H9 (cell line): Measurements from ENCODE around the gene BCO1. TPM values are rescaled to one million over a fixed set of nuclear protein-coding genes. Genes with fewer than 3 reads are reported as not detected.

ENCODE experiments used
- DNase-seq: peaks from one replicate; pipeline ENCODE4 v3.0.0-alpha.2; 2017
- H2AFZ ChIP-seq: one replicate; pipeline ENCODE4 v1.6.1; 2013; ENCODE audit warnings: mild to moderate bottlenecking, low read length, control low read depth, moderate library complexity
- H2AK5ac ChIP-seq: 2 replicates; pipeline ENCODE4 v1.6.1; 2013; ENCODE audit warnings: low read length, control low read depth, mixed read lengths; ENCODE audit not compliant: insufficient read length
- H2BK120ac ChIP-seq: one replicate; pipeline ENCODE4 v1.6.1; 2013; ENCODE audit warnings: low read depth, mild to moderate bottlenecking, low read length, control low read depth, inconsistent platforms; ENCODE audit not compliant: poor library complexity, severe bottlenecking
- H2BK12ac ChIP-seq: 2 replicates; pipeline ENCODE4 v1.6.1; 2013; ENCODE audit warnings: low read length, control low read depth, mixed read lengths, low read depth; ENCODE audit not compliant: insufficient read length
- H2BK15ac ChIP-seq: 2 replicates; pipeline ENCODE4 v1.6.1; 2013; ENCODE audit warnings: low read depth, low read length, control low read depth
- H2BK20ac ChIP-seq: one replicate; pipeline ENCODE4 v1.6.1; 2013; ENCODE audit warnings: low read depth, mild to moderate bottlenecking, low read length, control low read depth, inconsistent platforms; ENCODE audit not compliant: poor library complexity, severe bottlenecking
- H2BK5ac ChIP-seq: 2 replicates; pipeline ENCODE4 v1.6.1; 2013; ENCODE audit warnings: low read length, control low read depth, mixed read lengths; ENCODE audit not compliant: insufficient read length
- H3K14ac ChIP-seq: 2 replicates; pipeline ENCODE4 v1.6.1; 2013; ENCODE audit warnings: low read length, control low read depth; ENCODE audit not compliant: insufficient read depth
- H3K18ac ChIP-seq: 2 replicates; pipeline ENCODE4 v1.6.1; 2013; ENCODE audit warnings: low read depth, mild to moderate bottlenecking, mixed read lengths, low read length, control low read depth; ENCODE audit not compliant: insufficient read length
- H3K23ac ChIP-seq: 2 replicates; pipeline ENCODE4 v1.6.1; 2013; ENCODE audit warnings: low read length, control low read depth, mixed read lengths, low read depth; ENCODE audit not compliant: insufficient read length
- H3K23me2 ChIP-seq: 2 replicates; pipeline ENCODE4 v1.6.1; 2013; ENCODE audit warnings: low read depth, mild to moderate bottlenecking, mixed read lengths, low read length, control low read depth; ENCODE audit not compliant: insufficient read length, poor library complexity, severe bottlenecking
- H3K27ac ChIP-seq: 2 replicates; pipeline ENCODE4 v1.5.1; 2013; ENCODE audit warnings: low read length, control low read depth, mixed read lengths, low read depth; ENCODE audit not compliant: insufficient read length
- H3K27me3 ChIP-seq: 2 replicates; pipeline ENCODE4 v1.6.1; 2013; ENCODE audit warnings: low read length, control low read depth, inconsistent platforms; ENCODE audit not compliant: insufficient read depth
- H3K4ac ChIP-seq: 2 replicates; pipeline ENCODE4 v1.6.1; 2013; ENCODE audit warnings: low read depth, mild to moderate bottlenecking, control low read depth, inconsistent platforms, low read length, moderate library complexity
- H3K4me1 ChIP-seq: 2 replicates; pipeline ENCODE4 v1.6.1; 2013; ENCODE audit warnings: low read length, control low read depth, inconsistent platforms; ENCODE audit not compliant: insufficient read depth
- H3K4me2 ChIP-seq: 2 replicates; pipeline ENCODE4 v1.6.1; 2013; ENCODE audit warnings: low read length, control low read depth, mixed read lengths; ENCODE audit not compliant: insufficient read length, insufficient read depth
- H3K56ac ChIP-seq: 2 replicates; pipeline ENCODE4 v1.6.1; 2013; ENCODE audit warnings: low read depth, mild to moderate bottlenecking, mixed read lengths, low read length, control low read depth; ENCODE audit not compliant: insufficient read length
- H3K79me1 ChIP-seq: 2 replicates; pipeline ENCODE4 v1.6.1; 2013; ENCODE audit warnings: low read depth, mild to moderate bottlenecking, moderate library complexity, low read length, control low read depth, inconsistent platforms; ENCODE audit not compliant: insufficient read depth, poor library complexity, severe bottlenecking
- H3K79me2 ChIP-seq: 2 replicates; pipeline ENCODE4 v1.6.1; 2013; ENCODE audit warnings: low read length, control low read depth, inconsistent platforms; ENCODE audit not compliant: insufficient read depth
- H3K9ac ChIP-seq: 2 replicates; pipeline ENCODE4 v1.6.1; 2013; ENCODE audit warnings: low read length, control low read depth, mixed read lengths; ENCODE audit not compliant: insufficient read length; ENCODE audit errors: extremely low read depth
- H3K9me3 ChIP-seq: one replicate; pipeline ENCODE4 v1.6.1; 2013; ENCODE audit warnings: low read depth, low read length, inconsistent platforms; ENCODE audit not compliant: control insufficient read depth
- H3T11ph ChIP-seq: one replicate; pipeline ENCODE4 v1.6.1; 2013; ENCODE audit warnings: mild to moderate bottlenecking, low read length, control low read depth, inconsistent platforms
- H4K20me1 ChIP-seq: one replicate; pipeline ENCODE4 v1.6.1; 2013; ENCODE audit not compliant: control insufficient read depth, insufficient read length, insufficient read depth
- H4K5ac ChIP-seq: 2 replicates; pipeline ENCODE4 v1.6.1; 2013; ENCODE audit warnings: low read depth, mild to moderate bottlenecking, mixed read lengths, low read length, control low read depth; ENCODE audit not compliant: insufficient read length
- H4K8ac ChIP-seq: replicated peaks from 2 replicates; pipeline ENCODE4 v1.6.1; 2013; ENCODE audit warnings: low read length, control low read depth, mixed read lengths, low read depth; ENCODE audit not compliant: insufficient read length
- H4K91ac ChIP-seq: 2 replicates; pipeline ENCODE4 v1.6.1; 2013; ENCODE audit warnings: low read depth, mild to moderate bottlenecking, moderate library complexity, mixed read lengths, low read length, control low read depth; ENCODE audit not compliant: insufficient read length
- H3K27ac Mint-ChIP-seq, 3 experiments: 2 replicates in 2 of 3; 3 replicates in 1 of 3; pipeline ENCODE4 v1.8.0; 2020 to 2021; ENCODE audit warnings: mixed read lengths in 3 of 3, mild to moderate bottlenecking in 1 of 3, moderate library complexity in 1 of 3
- H3K27me3 Mint-ChIP-seq: 2 replicates; pipeline ENCODE4 v1.8.0; 2021; ENCODE audit warnings: low read depth, mild to moderate bottlenecking, moderate library complexity, mixed read lengths
- H3K36me3 Mint-ChIP-seq, 3 experiments: 2 replicates in 2 of 3; 3 replicates in 1 of 3; pipeline ENCODE4 v1.8.0; 2020 to 2021; ENCODE audit warnings: low read depth in 3 of 3, mixed read lengths in 3 of 3; ENCODE audit not compliant: insufficient read depth in 1 of 3
- H3K4me1 Mint-ChIP-seq, 2 experiments: 2 replicates each; pipeline ENCODE4 v1.8.0; 2020; ENCODE audit warnings: mixed read lengths in 2 of 2
- H3K4me3 Mint-ChIP-seq, 2 experiments: 2 replicates in 1 of 2; 3 replicates in 1 of 2; pipeline ENCODE4 v1.8.0; 2020 to 2021; ENCODE audit warnings: mild to moderate bottlenecking in 2 of 2, mixed read lengths in 2 of 2, moderate library complexity in 1 of 2
- H3K9me3 Mint-ChIP-seq, 2 experiments: 2 replicates in 1 of 2; 3 replicates in 1 of 2; pipeline ENCODE4 v1.8.0; 2020; ENCODE audit warnings: mild to moderate bottlenecking in 2 of 2, mixed read lengths in 2 of 2, moderate library complexity in 1 of 2
- CTCF ChIP-seq: fragments of 200-600 bp; sonication (generic); conservative IDR thresholded peaks from 3 replicates; pipeline ENCODE4 v1.8.0; 2021; ENCODE audit warnings: antibody characterized with exemption, mild to moderate bottlenecking
- WGBS: extraction: QIAGEN DNeasy Blood & Tissue Kit; methylation state at CpG from one replicate; pipeline ENCODE4 v1.1.7; 2013; ENCODE audit warnings: missing lambda C conversion rate, low lambda C conversion rate, mixed read lengths; ENCODE audit not compliant: insufficient read length; ENCODE audit errors: extremely low coverage; 5-methylcytosine and 5-hydroxymethylcytosine counted together
- total RNA-seq: library from RNA; stranded (reverse); gene quantifications from 2 replicates; pipeline ENCODE4 v1.2.1, GENCODE V29; 2021

Gene BCO1
- total RNA-seq, 1 experiment from 2014 or later, result not detected

- H3K18ac ChIP-seq, result no peak overlapping the region
- H3K79me2 ChIP-seq, result no peaks in the 10 kb centered on the region
- no peaks in the 10 kb centered on the region for H3K36me3 Mint-ChIP-seq
- H3K9ac ChIP-seq, result no peak overlapping the region
- H2BK12ac ChIP-seq, result no peak overlapping the region
- H3K4me1 ChIP-seq, result no peaks in the 10 kb centered on the region
- no peak overlapping the region for H3K27ac ChIP-seq
- no peak overlapping the region for H3K4me3 Mint-ChIP-seq
- no peak overlapping the region for H3K23ac ChIP-seq
- no peak overlapping the region for H2AK5ac ChIP-seq
- H4K8ac ChIP-seq, result no peak overlapping the region
- no peak overlapping the region for H2BK120ac ChIP-seq
- no peaks in the 10 kb centered on the region for H3K23me2 ChIP-seq
- H3K27me3 Mint-ChIP-seq, result no peaks in the 10 kb centered on the region; the same call in 1 of the 2 replicates
- no peak overlapping the region for H2BK5ac ChIP-seq
- no peak for TF ChIP-seq CTCF
- H2BK15ac ChIP-seq, result no peak overlapping the region
- H3K4me2 ChIP-seq, result no peak overlapping the region
- DNase-seq, result no peak
- H3T11ph ChIP-seq, result no peak overlapping the region
- H3K14ac ChIP-seq, result no peak overlapping the region
- no peaks in the 10 kb centered on the region for H3K79me1 ChIP-seq
- no peak overlapping the region for H2AFZ ChIP-seq
- H4K5ac ChIP-seq, result no peak overlapping the region
- no peak overlapping the region for H3K27ac Mint-ChIP-seq
- no peak overlapping the region for H2BK20ac ChIP-seq
- WGBS, result no CpG with 5 or more reads among the region's 5 CpGs
- no peak overlapping the region for H3K4ac ChIP-seq
- H3K9me3 Mint-ChIP-seq, result no peaks in the 10 kb centered on the region
- H3K27me3 ChIP-seq, result no peaks in the 10 kb centered on the region
- no peak overlapping the region for H3K56ac ChIP-seq
- H4K91ac ChIP-seq, result no peak overlapping the region
- no peaks in the 10 kb centered on the region for H3K9me3 ChIP-seq
- no peaks in the 10 kb centered on the region for H4K20me1 ChIP-seq
- no peaks in the 10 kb centered on the region for H3K4me1 Mint-ChIP-seq
These were observed 14.7 kb downstream of the BCO1 start for GRCh38 chr16:81253141-81253540.
